Measurements from ENCODE around the gene CBARP.
"Not testable (repeated sequence)": the region's sequence is repeated elsewhere in the genome, so short reads cannot be mapped to it uniquely, and the experiment has no call there.

CBARP gene

DNA sequence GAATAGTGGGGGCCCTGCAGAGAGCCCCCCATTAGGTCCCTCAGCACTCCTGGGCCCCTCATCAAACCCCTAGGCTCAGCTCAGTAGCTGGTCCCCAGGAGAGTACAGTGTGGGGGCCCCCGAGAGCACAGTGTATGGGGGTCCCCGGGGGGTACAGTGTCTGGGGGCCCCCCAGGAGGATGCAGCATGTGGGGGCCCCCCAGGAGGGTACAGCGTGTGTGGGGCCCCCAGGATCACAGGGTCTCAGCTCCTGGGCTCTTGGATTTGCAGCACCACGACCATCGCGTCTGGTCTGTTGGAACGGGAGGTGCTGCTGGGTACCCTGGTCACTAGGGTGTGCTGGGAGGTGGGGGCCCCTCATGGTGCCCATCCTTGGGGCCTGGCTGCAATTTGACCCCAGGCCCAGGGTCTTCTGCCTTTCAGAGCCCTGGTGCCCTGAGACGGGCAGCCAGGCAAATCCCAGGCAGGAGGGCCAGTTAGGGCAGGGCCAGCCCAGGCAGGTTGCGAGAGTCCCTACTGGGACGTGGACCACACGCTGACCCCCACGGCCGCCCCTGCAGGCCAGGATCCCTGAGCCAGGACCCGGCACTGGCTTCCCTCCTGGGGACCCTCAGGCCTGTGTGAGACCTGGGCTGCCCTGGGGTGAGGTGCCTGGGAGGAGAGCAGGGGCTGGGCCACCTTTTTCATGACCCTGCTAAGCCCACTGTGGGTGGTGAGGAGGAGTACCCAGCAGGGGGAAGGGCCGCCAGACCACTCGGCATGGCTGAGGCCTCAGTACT is 13.6 kb downstream of the CBARP start:
- DNase-seq, result no peak

- DNase-seq, result no peak
Observed at GRCh38 chr19:1223018-1223855, 14.6 kb downstream of the CBARP start.

DNA sequence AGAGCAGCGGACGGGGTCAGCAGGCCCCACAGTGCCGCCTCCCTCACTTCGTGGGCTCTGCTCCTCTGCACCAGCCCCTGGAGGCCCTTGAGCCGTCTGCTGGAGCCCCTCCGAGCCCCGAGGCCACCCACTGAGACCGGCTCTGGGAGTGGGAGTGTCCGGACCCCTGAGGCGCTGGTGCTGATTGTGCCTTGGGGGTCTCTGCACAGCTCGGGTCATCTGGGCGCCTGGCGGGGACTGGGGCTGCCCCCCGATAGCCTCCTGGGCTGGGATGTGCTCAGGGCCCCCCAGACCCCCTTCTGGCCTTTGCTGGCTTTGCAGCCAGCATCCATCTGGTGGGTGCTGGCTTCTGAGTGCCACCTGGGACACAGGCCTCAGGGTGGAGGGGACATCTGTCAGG is 15.4 kb downstream of the CBARP start:
- no peak for DNase-seq

- DNase-seq, result no peak
Observed at GRCh38 chr19:1221904-1222255, 15.9 kb downstream of the CBARP start.

GRCh38 chr19:1220976-1221903 is 16.6 kb downstream of the CBARP start:
- DNase-seq, result no peak

GRCh38 chr19:1220477-1220930 is 17.3 kb downstream of the CBARP start:
- no peak for DNase-seq

DNA sequence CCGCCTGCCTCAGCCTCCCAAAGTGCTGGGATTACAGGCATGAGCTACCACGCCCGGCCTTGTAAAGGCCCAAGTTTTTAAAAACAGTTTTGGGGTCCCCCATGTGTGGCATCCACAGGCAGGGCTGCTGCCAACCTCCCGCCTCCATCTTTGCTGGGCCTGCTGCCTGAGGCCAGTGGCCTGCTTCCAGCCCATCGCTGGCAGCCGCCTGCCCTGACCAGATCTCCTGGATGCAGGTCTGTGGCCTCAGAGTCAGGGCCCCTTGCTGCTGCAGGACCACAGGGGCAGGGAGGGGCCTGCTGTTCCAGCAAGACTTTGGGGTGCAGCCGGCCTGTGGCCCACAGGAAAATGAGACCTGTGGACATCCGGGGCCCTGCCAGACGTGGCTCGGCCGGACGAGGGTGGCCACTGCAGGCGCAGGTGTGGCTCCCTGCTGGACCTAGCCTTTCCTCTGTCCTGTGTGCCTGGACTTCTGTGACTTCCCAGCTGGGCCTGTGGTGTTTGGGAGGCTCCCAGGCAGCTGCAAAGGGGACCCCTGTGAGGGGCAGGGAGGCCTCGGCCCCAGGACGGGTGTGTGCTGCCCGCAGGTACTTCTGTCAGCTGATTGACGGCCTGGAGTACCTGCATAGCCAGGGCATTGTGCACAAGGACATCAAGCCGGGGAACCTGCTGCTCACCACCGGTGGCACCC is 17.9 kb downstream of the CBARP start:
- DNase-seq, result no peak

GRCh38 chr19:1218751-1219567 is 18.8 kb downstream of the CBARP start:
- DNase-seq, result no peak

DNA sequence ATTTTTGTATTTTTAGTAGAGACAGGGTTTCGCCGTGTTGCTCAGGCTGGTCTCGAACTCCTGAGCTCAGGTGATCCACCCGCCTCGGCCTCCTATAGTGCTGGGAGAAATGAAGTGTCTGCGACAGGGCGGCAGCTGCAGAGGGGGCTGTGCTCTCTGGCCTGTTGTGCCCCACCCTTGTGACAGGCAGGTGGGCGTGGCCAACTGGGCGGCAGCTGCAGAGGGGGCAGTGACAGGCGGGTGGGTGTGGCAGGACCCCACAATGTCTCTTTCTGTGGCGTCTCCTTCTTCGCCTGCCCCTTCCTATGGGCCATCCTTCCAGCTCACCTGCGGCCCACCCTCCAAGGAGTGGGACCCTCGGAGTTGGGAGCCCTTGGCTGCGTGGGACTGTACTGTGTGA is 20.4 kb downstream of the CBARP start:
- no peak for DNase-seq

DNA sequence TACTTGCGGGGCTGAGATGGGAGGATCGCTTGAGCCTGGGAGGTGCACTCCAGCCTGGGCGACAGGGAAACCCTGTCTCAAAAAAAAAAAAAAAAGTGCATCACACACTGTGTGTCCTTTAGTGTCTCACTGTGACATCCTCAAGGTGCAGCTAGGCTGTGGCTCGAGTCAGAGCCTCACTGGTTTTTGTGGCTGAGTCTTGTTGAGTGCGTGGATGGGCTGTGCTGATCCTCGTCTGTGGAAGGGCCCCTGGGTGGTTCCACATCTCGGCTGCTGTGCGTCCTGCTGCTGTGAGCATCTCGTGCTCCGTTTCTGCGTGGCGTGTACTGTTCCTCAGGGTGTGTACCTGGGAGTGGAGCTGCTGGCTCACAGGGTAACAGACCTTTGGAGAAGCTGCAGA is 21.0 kb downstream of the CBARP start:
- no peak for DNase-seq

GRCh38 chr19:1214862-1215731 is 22.7 kb downstream of the CBARP start:
- no peak for DNase-seq

- no peak for DNase-seq
Observed at GRCh38 chr19:1214299-1214861, 23.4 kb downstream of the CBARP start.

DNA sequence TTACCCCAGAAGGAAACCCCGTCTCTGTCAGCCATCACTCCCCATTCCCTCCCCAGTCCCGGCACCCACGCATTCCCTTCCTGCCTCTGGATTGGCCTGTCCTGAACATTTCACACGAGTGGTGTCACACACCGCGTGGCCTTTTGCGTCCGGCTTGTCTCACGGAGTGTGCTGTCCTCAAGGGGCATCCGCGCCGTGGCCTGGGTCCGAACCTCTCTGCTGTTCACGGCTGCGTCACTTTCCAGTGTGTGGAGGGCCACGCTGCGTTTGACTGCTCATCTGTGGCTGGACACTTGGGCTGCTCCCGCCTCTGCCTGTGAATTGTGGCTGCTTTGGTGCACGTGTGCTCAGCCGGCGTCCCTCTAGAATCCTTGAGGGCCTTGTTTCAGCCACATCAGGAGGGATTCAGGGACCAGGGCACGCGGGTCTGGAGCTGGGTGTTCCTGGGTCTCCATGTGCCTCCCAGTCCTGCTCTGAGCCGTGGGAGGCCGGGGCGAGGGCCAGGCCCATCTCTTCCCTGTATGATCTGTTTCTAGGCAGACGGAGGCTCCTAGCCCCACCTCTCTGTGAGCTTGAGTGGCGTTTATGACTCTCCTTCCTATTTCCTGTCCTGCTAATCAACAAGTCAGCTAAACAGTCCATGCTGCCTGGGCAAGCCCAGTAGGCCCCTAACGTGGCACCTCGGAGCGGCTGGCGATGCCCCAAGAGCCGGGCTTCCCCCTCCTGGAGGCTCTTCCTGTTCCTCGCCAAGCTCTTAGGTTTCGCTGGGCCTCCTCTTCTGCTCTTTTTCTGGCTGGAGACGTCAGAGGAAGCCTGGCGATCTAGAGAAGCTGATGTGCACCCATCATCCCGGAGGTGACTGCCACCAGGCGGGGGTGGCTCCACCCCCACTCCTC is 24.2 kb downstream of the CBARP start:
- no peak for DNase-seq

DNA sequence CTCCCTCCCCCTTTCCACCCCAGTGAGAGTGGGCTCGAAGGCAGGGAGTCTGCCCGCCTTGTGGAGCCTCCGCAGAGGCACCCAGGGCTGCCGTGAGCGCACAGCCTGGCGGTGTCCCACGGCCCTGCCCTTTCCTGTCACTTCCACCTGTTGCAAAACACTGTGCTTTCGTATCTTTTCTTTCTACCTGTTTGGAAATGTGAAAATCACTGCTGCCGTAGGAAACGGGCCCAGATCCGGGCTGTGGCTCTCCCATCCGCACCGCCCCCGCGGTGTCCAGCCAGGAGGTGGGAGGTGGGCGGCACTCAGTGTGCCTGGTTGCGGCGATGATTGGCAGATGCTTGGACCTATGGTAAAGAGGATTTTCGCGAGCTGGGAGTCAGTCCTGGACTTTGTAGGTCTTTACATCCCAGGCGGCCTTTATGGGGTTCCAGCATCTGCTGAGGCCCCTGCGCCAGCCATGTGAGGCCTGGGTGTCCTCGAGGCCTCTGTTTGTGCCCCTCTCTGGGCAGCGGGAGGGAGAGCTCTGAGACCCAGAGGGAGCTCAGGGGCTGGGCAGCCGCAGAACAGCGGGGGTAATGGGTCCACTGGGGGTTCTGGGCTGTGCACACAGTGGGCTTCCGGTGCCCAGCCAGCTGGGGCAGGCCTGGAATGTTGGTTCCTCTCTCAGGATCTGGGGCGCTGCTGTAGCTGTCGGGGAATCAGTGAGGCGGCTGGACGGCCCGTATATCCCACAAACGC is 26.1 kb downstream of the CBARP start:
- DNase-seq, result no peak

DNA sequence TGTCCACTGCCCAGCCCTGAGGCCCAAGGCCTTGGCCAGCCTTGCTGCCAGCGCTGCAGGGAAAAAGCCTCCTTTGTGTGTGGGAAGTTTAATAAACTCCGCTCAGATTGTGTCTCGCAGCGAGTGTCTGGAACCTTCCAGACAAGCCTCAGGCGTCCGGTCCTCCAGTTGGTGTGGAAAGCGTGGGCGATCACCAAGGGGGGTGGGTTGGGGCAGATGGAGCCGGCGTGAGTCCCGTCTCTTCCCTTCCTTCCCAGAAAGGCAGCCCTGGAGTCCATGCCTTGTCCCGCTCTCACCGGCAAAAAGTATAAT is 27.6 kb downstream of the CBARP start:
- DNase-seq, result no peak

DNA sequence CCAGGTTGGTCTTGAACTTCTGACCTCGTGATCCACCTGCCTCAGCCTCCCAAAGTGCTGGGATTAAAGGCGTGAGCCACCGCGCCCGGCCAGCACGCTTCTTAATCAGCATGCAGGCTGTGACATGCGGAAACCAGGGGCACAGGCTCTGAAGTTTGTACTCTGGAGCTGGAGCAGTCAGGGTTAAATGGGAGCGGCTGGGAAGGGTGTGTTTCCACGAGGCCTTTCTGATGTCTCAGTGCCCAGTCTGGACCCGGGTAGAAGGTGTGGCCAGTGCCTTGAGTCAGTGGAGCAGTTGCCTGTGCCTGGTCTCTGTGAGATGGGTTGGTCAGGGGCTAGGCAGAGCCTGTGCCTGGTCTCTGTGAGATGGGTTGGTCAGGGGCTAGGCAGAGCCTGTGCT is 29.0 kb downstream of the CBARP start:
- not testable (repeated sequence) for DNase-seq

DNA sequence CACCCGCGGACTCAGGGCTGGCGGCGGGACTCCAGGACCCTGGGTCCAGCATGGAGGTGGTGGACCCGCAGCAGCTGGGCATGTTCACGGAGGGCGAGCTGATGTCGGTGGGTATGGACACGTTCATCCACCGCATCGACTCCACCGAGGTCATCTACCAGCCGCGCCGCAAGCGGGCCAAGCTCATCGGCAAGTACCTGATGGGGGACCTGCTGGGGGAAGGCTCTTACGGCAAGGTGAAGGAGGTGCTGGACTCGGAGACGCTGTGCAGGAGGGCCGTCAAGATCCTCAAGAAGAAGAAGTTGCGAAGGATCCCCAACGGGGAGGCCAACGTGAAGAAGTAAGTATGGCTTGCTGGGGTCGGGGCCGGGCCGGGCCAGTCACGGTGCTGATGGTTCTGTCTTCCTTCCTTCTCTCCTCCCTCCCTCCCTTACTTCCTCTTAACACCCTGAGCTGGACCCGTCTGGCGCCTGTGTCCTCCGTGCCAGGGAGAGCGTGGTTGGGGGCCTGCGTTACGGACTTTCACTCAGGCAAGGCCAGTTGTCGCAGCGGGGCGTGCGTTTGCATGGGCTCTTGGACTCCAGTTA is 30.8 kb downstream of the CBARP start:
- DNase-seq, result peak; percentile 70
